Fibroblast of the aortic adventitia (primary cell): ENCODE data around the gene PPFIBP2. TPM values are rescaled to one million over a fixed set of nuclear protein-coding genes. Genes with fewer than 3 reads are reported as not detected.
A peak's percentile ranks its signal among the peaks of the same experiment; 100 is the strongest.

Experiments used
- DNase-seq: peaks from one replicate; pipeline ENCODE4 v3.0.0-alpha.2; 2010; ENCODE audit warnings: low read depth
- H3K4me3 ChIP-seq: 2 replicates; pipeline ENCODE4 v1.5.1; 2011; ENCODE audit warnings: low read depth, mild to moderate bottlenecking, control low read depth, low read length, moderate library complexity
- CTCF ChIP-seq: IDR thresholded peaks from 2 replicates; pipeline ENCODE4 v1.5.1; 2011; ENCODE audit warnings: mild to moderate bottlenecking, low read length, control low read depth, inconsistent platforms; ENCODE audit not compliant: insufficient read depth
- total RNA-seq: library from RNA; depleted of rRNA; stranded (reverse); fragments of >200 nt; gene quantifications from 2 replicates; pipeline ENCODE4 v1.2.3, GENCODE V29; 2012; ENCODE audit warnings: low replicate concordance

The PPFIBP2 gene
- total RNA-seq, 1 donor = 11.7 TPM

GRCh38 chr11:7673724-7674434, 160.1 kb downstream of the PPFIBP2 start:
- TF ChIP-seq CTCF = no peak
- DNase-seq = peak; percentile 13
- H3K4me3 ChIP-seq = peak overlapping the region; percentile 61

- H3K4me3 ChIP-seq = no peak overlapping the region
- no peak for DNase-seq
- no peak for TF ChIP-seq CTCF
These were observed 161.8 kb downstream of the PPFIBP2 start for GRCh38 chr11:7675631-7676030.

GRCh38 chr11:7677071-7677470, 163.3 kb downstream of the PPFIBP2 start:
- peak; percentile 43 for DNase-seq
- no peak overlapping the region for H3K4me3 ChIP-seq
- TF ChIP-seq CTCF = no peak

- DNase-seq = peak; percentile 56
- H3K4me3 ChIP-seq = no peak overlapping the region
- no peak for TF ChIP-seq CTCF
These were observed 164.0 kb downstream of the PPFIBP2 start for GRCh38 chr11:7677796-7678201.

- no peak for DNase-seq
- TF ChIP-seq CTCF = no peak
- H3K4me3 ChIP-seq = no peak overlapping the region
These were observed 169.8 kb downstream of the PPFIBP2 start for GRCh38 chr11:7683571-7683970.

- no peak for DNase-seq
These were observed 173.0 kb downstream of the PPFIBP2 start for GRCh38 chr11:7686761-7687160.

More at GRCh38 chr11:7686761-7687160, 173.0 kb downstream of the PPFIBP2 start:
- no peak for TF ChIP-seq CTCF
- no peak overlapping the region for H3K4me3 ChIP-seq
